Caco-2 (cell line): ENCODE results near the gene ABHD5. TPM values are rescaled to one million over a fixed set of nuclear protein-coding genes. Genes with fewer than 3 reads are reported as not detected.
"Not testable (repeated sequence)": the region's sequence is repeated elsewhere in the genome, so short reads cannot be mapped to it uniquely, and the experiment has no call there.

Source experiments
- BruUV-seq: library from RNA; stranded (reverse); fragments of 400-500 nt; replicated peaks from 2 replicates; lab custom pipeline; 2021; lab: Mats Ljungman, UMichigan
- CTCF ChIA-PET: fragments of 300-600 bp; sonication (Branson Sonifier 250); formaldehyde crosslinking; loops from one replicate; lab custom pipeline; 2022; ENCODE audit warnings: antibody characterized with exemption; lab: Charles Lee
- POLR2A ChIA-PET: fragments of 300-600 bp; sonication (Branson Sonifier 250); formaldehyde crosslinking; loops from one replicate; lab custom pipeline; 2022; ENCODE audit warnings: antibody characterized with exemption; lab: Charles Lee
- DNase-seq, 2 experiments: peaks; one replicate each; pipeline versions ENCODE4 v3.0.0 to v3.0.0-alpha.2; 2020 to 2022
- H3K27me3 ChIP-seq: replicated peaks from 2 replicates; pipeline ENCODE4 v1.6.0; 2011; ENCODE audit warnings: low read length; ENCODE audit not compliant: control insufficient read depth, insufficient read depth
- H3K36me3 ChIP-seq: 2 replicates; pipeline ENCODE4 v1.5.1; 2011; ENCODE audit warnings: low read length; ENCODE audit not compliant: control insufficient read depth, insufficient read depth
- H3K4me1 ChIP-seq: fragments of 250-450 bp; sonication (Bioruptor Pico); 2 replicates; pipeline ENCODE4 v1.5.1; 2020; ENCODE audit warnings: mild to moderate bottlenecking
- H3K4me3 ChIP-seq: 2 replicates; pipeline ENCODE4 v1.5.1; 2011; ENCODE audit warnings: low read depth, mild to moderate bottlenecking, control low read depth, low read length
- H3K9me3 ChIP-seq: fragments of 250-450 bp; sonication (Bioruptor Pico); 2 replicates; pipeline ENCODE4 v1.5.1; 2020; ENCODE audit warnings: mild to moderate bottlenecking, moderate library complexity
- H3K27ac Mint-ChIP-seq: one replicate; pipeline ENCODE4 v1.8.0; 2022; ENCODE audit warnings: mixed read lengths; ENCODE audit not compliant: unreplicated experiment
- H3K27me3 Mint-ChIP-seq: one replicate; pipeline ENCODE4 v1.8.0; 2022; ENCODE audit warnings: mixed read lengths; ENCODE audit not compliant: insufficient read depth, unreplicated experiment
- H3K36me3 Mint-ChIP-seq: one replicate; pipeline ENCODE4 v1.8.0; 2022; ENCODE audit warnings: mild to moderate bottlenecking, mixed read lengths; ENCODE audit not compliant: insufficient read depth, unreplicated experiment
- H3K4me1 Mint-ChIP-seq: one replicate; pipeline ENCODE4 v1.8.0; 2022; ENCODE audit warnings: low read depth, mixed read lengths; ENCODE audit not compliant: unreplicated experiment
- H3K4me3 Mint-ChIP-seq: one replicate; pipeline ENCODE4 v1.8.0; 2022; ENCODE audit warnings: mild to moderate bottlenecking, moderate library complexity, mixed read lengths; ENCODE audit not compliant: unreplicated experiment
- H3K9me3 Mint-ChIP-seq: one replicate; pipeline ENCODE4 v1.8.0; 2022; ENCODE audit warnings: mixed read lengths; ENCODE audit not compliant: unreplicated experiment
- CTCF ChIP-seq, 2 experiments: fragments of 200-600 bp in 1 of 2; IDR thresholded peaks; 1 replicate in 1 of 2; 2 replicates in 1 of 2; pipeline versions ENCODE4 v1.5.1 to v1.8.0; 2011 to 2022; ENCODE audit warnings: antibody characterized with exemption in 1 of 2, control low read depth in 1 of 2, inconsistent platforms in 1 of 2, low read depth in 1 of 2, low read length in 1 of 2, mild to moderate bottlenecking in 1 of 2, moderate library complexity in 1 of 2; ENCODE audit not compliant: insufficient read depth in 1 of 2, severe bottlenecking in 1 of 2, unreplicated experiment in 1 of 2
- intact Hi-C: fragments of 100-400 bp; cut with micrococcal nuclease; formaldehyde crosslinking; loops from one replicate; pipeline ENCODE4 v1.10.0; 2022; ENCODE audit not compliant: unreplicated experiment
- total RNA-seq: library from RNA; stranded (reverse); gene quantifications from 2 replicates; pipeline ENCODE4 v1.2.3, GENCODE V29; 2022

ABHD5 gene
- total RNA-seq, 1 experiment from 2014 or later = 12.3 TPM

GRCh38 chr3:43649365-43649968, 41.3 kb upstream of the ABHD5 start:
- no peak overlapping the region for H3K27ac Mint-ChIP-seq
- no peaks in the 10 kb centered on the region for H3K36me3 Mint-ChIP-seq
- no peak for DNase-seq
- CTCF ChIA-PET = no interaction called here
- no peaks in the 10 kb centered on the region for H3K27me3 Mint-ChIP-seq
- H3K4me3 Mint-ChIP-seq = no peak overlapping the region
- H3K4me1 ChIP-seq = peaks cover 5% of the 10 kb centered on the region; the same call in 1 of the 2 replicates
- POLR2A ChIA-PET = no interaction called here
- H3K9me3 ChIP-seq = no peaks in the 10 kb centered on the region
- H3K4me1 Mint-ChIP-seq = no peaks in the 10 kb centered on the region
- peak overlapping the region; percentile 19; the same call in 1 of the 2 replicates for H3K4me3 ChIP-seq
- no TSS peak for BruUV-seq
- H3K27me3 ChIP-seq = no peaks in the 10 kb centered on the region
- H3K36me3 ChIP-seq = no peaks in the 10 kb centered on the region
- intact Hi-C loops = no loop called here
- H3K9me3 Mint-ChIP-seq = no peaks in the 10 kb centered on the region
- TF ChIP-seq CTCF (IDR thresholded peaks at IDR 0.05; ENCODE audit: insufficient read depth in 1 of 2, low read depth in 1 of 2, low read length in 1 of 2, severe bottlenecking in 1 of 2, unreplicated experiment in 1 of 2) = no peak

- H3K27ac Mint-ChIP-seq = no peak overlapping the region
- no peaks in the 10 kb centered on the region for H3K36me3 ChIP-seq
- CTCF ChIA-PET = no interaction called here
Measured at GRCh38 chr3:43650345-43650744, 40.4 kb upstream of the ABHD5 start.

GRCh38 chr3:43656390-43656789, 34.3 kb upstream of the ABHD5 start:
- H3K36me3 Mint-ChIP-seq, H3K4me3 Mint-ChIP-seq, intact Hi-C loops, H3K4me3 ChIP-seq, H3K27me3 ChIP-seq, H3K9me3 Mint-ChIP-seq, H3K4me1 Mint-ChIP-seq, H3K4me1 ChIP-seq, H3K9me3 ChIP-seq, POLR2A ChIA-PET, H3K36me3 ChIP-seq, H3K27me3 Mint-ChIP-seq, BruUV-seq, H3K27ac Mint-ChIP-seq, DNase-seq: not testable (repeated sequence)
- CTCF ChIA-PET = interaction anchor here (1.0 kb wide), 1 partner anchor 279 kb away, joined by 3 read pairs; no protein-coding TSS in a partner anchor

More at GRCh38 chr3:43650345-43650744, 40.4 kb upstream of the ABHD5 start:
- Mint-ChIP-seq H3K4me3 (no peak overlapping the region), H3K36me3 (no peaks in the 10 kb centered on the region), H3K9me3 (no peaks in the 10 kb centered on the region), H3K4me1 (no peaks in the 10 kb centered on the region), H3K27me3 (no peaks in the 10 kb centered on the region)
- no peak for DNase-seq
- intact Hi-C loops = no loop called here
- Histone ChIP-seq H3K4me1 (peaks cover 5% of the 10 kb centered on the region; the same call in 1 of the 2 replicates), H3K27me3 (no peaks in the 10 kb centered on the region), H3K9me3 (no peaks in the 10 kb centered on the region), H3K4me3 (no peak overlapping the region)
- TF ChIP-seq CTCF (IDR thresholded peaks at IDR 0.05; ENCODE audit: insufficient read depth in 1 of 2, low read depth in 1 of 2, low read length in 1 of 2, severe bottlenecking in 1 of 2, unreplicated experiment in 1 of 2) = no peak
- no TSS peak for BruUV-seq
- POLR2A ChIA-PET = no interaction called here
